Effector CD4-positive, alpha-beta T cell (primary cell): ENCODE measurements around the gene PHF11.

ENCODE experiments used
- DNase-seq: peaks from one replicate; pipeline ENCODE4 v3.0.0-alpha.2; 2020

Gene PHF11

DNA sequence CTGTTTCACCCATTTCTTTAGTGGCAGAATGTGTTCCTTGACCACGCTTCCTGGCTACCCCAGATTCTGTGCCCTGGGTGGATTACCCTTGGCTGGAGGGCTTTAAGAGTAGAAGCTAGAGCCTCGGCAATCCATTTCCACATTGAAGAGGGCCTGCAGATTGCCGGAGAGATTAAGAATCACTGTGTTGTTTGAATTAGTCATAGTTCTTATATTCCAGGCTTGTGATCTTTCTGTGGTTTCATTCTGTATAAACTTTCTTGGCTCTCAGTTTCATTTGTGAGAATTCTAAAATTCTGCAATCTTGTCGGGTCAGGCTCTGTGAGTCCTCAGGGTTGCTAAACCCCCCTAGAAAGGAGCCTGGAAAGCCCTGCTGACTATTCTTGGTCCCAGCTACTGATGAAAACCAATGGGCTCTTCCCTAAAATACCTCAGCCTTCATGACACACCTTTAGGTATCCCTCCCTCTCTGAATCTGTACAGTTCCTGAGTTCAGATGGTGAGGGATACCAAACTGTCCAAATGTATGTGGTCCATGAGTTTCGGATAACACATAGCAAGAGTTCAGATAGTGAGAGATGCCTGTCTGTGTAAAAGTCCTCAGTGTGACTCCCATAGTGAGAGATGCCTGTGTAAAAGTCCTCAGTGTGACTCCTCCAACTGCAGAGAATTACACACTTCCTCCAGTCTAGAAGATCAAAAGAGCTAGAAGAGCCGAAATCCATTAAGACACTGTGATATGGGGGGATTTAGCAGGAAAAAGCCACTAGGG is 4.3 kb downstream of the PHF11 start:
- DNase-seq, result no peak

DNA sequence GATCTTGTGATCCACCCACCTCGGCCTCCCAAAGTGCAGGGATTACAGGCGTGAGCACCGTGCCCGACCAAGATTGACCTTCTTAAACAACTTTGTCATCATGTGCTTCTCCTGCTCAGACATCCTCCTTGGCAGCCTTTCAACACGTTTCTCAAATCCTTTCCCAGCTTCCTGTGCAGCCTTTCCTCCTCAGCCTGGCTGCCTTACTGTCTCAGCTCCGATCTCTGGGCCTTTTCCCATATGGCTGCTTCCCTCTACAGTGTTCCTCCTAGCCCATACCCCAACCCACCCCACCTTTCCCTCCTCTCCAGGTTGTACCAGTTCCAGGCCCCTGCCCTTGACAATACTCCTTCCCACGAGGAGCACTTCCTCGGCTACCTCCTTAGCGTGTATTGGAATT is 7.2 kb downstream of the PHF11 start:
- no peak for DNase-seq

- DNase-seq, result no peak
These were observed 8.2 kb downstream of the PHF11 start for GRCh38 chr13:49503951-49504350.

DNA sequence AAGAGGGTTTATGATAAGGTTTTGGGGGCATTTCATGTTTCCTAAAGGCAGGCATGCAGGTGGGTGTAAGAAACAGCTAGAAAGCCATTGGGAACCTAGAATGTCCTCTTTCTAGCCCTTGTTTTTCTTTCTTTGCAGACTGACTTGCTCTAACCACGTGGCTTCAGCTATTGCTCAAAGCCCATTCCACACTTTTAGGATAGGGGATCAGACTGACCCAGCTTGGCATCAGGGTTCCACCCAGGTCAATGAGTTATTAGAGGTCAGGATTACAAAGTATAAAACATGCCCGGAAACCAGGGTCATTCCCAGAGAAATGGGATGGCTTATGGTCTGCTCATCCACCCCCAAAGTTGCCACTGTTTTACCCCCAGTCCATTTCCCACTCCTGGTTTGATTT is 16.8 kb downstream of the PHF11 start:
- DNase-seq, result no peak

GRCh38 chr13:49516467-49516866 is 20.7 kb downstream of the PHF11 start:
- DNase-seq, result no peak

- DNase-seq, result no peak
These were observed 21.7 kb downstream of the PHF11 start for GRCh38 chr13:49517461-49517860.

- no peak for DNase-seq
These were observed 25.5 kb downstream of the PHF11 start for GRCh38 chr13:49521224-49521623.

DNA sequence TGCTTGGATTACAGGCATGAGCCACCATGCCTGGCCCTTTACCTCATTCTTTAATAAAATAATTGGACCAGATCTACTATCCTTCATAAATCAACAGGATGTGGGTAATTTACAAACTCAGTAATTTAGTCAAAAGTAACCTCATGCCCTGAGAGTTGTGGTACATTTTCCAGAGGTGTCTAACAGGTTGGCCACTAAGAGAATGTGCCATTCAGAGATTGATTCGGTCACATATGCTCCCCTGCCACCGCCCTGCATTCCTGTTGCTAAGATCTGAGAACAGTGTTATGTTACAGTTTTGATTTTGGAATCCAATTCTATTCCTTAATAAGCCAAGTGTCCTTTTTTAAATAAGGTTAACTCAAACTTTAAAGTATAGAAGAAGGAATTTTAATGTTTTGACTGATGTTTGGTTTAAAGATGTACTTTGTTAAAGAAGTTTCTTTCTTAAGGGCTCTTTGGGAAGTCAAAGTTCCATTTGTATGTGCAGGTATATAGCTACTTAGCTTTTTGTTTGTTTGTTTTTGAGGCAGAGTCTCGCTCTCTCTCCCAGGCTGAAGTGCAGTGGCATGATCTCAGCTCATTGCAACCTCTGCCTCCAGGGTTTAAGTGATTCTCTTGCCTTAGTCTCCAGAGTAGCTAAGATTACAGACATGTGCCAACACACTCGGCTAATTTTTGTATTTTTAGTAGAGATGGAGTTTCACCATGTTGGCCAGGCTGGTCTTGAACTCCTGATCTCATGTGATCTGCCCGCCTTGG is 29.2 kb downstream of the PHF11 start:
- DNase-seq, result no peak

DNA sequence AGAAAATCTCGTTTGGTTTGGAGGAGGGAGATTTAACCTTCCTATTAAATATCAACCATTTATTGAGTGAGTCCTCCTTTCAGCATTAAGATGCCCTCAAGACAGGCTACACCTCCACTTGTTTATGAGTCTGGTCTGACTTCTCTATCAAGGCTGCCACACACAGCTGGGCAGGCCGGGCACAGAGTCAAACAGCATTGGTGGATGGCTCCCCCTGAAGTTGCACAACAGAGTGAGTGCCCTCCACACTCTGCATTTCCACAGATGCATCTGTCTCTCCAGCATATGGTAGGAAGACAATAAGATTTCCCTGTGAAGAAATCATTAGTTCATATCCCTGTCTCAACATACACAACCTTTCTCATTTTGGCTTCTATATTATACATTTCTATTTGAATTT is 31.4 kb downstream of the PHF11 start:
- DNase-seq, result no peak

GRCh38 chr13:49528161-49528560 is 32.4 kb downstream of the PHF11 start:
- DNase-seq, result no peak

GRCh38 chr13:49530457-49530856 is 34.7 kb downstream of the PHF11 start:
- DNase-seq, result no peak

DNA sequence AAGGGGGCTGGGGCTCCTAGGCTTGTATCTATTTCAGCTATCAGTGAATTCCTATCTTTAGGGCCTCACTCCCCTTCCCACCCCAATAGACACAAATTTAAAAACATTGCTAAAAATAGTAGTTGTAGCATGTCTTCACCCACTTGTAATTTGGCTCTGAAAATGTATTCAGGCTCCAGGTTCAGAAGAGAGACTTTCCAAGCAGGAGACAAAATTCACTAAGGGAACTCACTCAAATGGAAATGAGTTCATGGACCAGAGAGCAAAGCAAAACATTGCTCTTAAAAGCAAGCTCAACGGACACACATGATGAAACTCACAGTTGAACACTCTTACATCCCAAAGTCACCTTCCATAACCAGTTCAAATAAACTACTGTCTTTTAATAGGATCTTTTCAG is 36.8 kb downstream of the PHF11 start:
- DNase-seq, result no peak

GRCh38 chr13:49533011-49533410 is 37.3 kb downstream of the PHF11 start:
- DNase-seq, result no peak

- no peak for DNase-seq
These were observed 38.0 kb downstream of the PHF11 start for GRCh38 chr13:49533591-49534269.

DNA sequence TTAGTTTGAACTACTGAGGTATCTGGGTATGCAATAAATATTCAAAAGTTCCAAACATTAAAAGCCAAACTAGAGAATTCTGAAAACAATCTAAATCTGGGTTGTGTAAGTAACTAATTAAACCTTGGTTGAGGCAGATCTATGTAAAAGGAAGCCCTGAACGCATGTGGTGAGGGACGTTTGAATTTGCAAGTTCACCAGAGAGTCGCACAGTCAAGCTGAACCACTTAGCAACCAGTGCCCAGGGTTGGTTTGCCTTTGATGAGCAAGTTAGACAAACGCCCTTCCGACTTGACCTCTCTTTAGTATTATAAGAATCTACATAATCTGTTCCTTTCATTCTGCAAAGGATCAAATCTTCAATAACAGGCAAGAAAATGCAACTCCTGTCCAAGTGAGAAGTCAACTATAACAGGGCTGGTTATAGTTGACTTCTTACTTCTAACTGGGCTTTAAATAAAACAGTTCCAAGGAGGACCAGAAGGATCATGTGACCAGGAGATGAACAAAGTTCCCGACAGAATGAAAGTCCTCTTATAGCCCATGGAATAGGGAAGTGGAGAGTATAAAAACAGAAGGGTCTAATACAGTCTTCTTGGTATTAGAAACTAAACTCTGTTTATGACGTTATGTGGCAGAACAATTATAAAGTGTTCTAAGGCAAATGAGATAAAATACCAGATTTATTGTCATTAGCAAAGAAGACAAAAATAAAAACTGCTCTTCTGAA is 40.6 kb downstream of the PHF11 start:
- DNase-seq, result no peak

GRCh38 chr13:49538404-49538803 is 42.7 kb downstream of the PHF11 start:
- no peak for DNase-seq

- no peak for DNase-seq
These were observed 43.6 kb downstream of the PHF11 start for GRCh38 chr13:49539313-49539712.

GRCh38 chr13:49539746-49540145 is 44.0 kb downstream of the PHF11 start:
- DNase-seq, result no peak

DNA sequence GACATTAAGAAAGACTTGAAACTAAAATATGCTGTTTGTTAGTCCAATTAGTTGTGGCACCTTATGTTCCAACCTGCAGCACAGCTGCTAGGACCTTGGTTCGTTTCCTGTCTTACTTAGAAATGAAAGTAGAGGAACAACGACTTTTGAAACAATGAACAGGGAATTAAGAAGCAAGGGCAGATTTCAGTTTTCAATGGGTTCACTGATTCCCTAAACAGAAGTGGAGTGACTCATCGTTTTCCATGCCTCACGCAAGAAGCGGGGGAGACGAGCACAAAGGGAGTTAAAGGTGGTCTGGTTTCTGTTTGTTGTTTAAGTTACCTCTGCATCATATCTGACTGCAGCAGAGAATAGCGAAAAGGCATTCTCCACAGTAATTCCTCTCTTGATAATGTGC is 44.8 kb downstream of the PHF11 start:
- DNase-seq, result no peak

GRCh38 chr13:49543656-49544055 is 47.9 kb downstream of the PHF11 start:
- DNase-seq, result no peak

GRCh38 chr13:49545661-49546060 is 49.9 kb downstream of the PHF11 start:
- no peak for DNase-seq

DNA sequence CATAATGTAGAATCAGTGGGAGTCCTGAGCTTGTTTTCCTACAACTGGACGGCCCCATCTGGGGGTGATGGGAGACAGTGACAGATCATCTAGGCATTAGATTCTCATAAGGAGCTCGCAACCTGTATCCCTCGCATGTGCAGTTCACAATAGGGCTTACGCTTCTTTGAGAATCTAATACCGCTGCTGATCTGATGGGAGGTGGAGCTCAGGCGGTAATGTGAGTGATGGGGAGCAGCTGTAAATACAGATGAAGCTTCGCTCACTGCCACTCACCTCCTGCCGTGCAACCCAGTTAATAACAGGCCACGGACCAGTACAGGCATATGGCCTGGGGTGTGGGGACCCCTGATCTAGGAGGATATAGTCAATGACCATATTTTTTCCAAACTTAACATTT is 50.8 kb downstream of the PHF11 start:
- no peak for DNase-seq

- DNase-seq, result no peak
These were observed 53.5 kb downstream of the PHF11 start for GRCh38 chr13:49549289-49549688.
